ENCODE results near the gene PCBP3. TPM values are rescaled to one million over a fixed set of nuclear protein-coding genes. Genes with fewer than 3 reads are reported as not detected.

PCBP3 gene
- total and polyA plus RNA-seq, 2 of the 8 experiments (the other 6 are each of a cell fraction or from before 2014, with no cell fraction given), result 3.5 to 6.3 TPM

DNA sequence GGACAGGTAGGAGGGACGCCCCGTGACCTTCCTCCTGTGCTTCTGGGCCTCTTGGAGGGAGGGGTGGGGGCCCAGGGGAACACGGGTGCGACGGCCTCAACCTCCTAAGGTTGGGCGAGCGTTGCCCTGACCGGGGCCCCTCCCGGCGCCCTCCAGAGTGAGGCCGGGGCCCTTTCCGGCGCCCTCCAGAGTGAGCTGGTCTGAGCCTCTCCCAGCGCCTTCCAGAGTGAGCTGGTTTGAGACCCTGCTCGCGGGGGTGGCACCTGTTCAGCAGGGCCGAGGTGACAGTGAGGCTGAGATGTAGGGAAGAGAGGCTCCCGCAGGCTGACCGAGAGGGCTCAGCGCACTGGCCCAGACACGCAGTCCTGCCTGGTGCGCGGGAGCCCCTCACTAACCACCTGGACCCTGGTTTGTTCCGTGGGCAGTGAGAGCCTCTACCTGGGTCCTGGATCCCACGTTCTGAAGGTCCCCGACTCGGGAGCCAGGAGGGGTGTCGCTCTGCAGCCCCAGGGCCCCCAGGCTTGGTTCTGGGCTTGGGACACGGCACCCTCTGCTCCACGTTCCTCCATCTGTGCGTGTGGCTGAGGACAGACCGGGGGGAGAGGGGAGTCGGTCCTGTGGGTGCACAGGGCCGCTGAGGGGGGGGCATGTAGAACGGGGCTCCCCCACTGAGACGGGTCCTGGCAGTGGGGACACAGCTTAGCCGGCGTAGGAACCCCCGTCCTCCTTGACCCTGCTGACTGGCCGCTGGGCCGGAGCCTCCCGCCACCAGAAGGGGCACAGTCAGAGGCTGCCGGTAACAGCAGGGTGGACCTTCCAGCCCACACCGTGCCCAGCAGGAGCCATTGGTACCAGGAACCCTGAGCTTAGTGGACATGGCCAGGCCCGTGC lies 339.5 kb downstream of the PCBP3 start (continued):
- no peak for TF ChIP-seq HDAC6 (IDR thresholded peaks at IDR 0.05; ENCODE audit: low read depth, low read length)
- TF ChIP-seq, protein P1, sequence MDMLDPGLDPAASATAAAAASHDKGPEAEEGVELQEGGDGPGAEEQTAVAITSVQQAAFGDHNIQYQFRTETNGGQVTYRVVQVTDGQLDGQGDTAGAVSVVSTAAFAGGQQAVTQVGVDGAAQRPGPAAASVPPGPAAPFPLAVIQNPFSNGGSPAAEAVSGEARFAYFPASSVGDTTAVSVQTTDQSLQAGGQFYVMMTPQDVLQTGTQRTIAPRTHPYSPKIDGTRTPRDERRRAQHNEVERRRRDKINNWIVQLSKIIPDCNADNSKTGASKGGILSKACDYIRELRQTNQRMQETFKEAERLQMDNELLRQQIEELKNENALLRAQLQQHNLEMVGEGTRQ (IDR thresholded peaks at IDR 0.05; ENCODE audit: low read length), result no peak
- no peak for TF ChIP-seq CHD1 (IDR thresholded peaks at IDR 0.05; ENCODE audit: low read depth, low read length)
- TF ChIP-seq EZH2 (IDR thresholded peaks at IDR 0.05; ENCODE audit: low read depth, low read length, severe bottlenecking), result no peak
- no peak for TF ChIP-seq KDM5A (IDR thresholded peaks at IDR 0.05; ENCODE audit: low read length)
